HG03575 (cell line): ENCODE data around the gene CELSR1.

Source experiments
- ATAC-seq: cut with Tn5 transposase; IDR thresholded peaks from one replicate; pipeline ENCODE4 v1.9.1; 2021; ENCODE audit not compliant: unreplicated experiment, insufficient number of reproducible peaks, low FRiP score; ENCODE audit errors: extremely low read depth

CELSR1 gene

GRCh38 chr22:46366801-46367706 lies 170.4 kb downstream of the CELSR1 start:
- ATAC-seq = no peak

GRCh38 chr22:46366327-46366731 lies 171.1 kb downstream of the CELSR1 start:
- ATAC-seq = no peak

- no peak for ATAC-seq
These were observed 172.2 kb downstream of the CELSR1 start for GRCh38 chr22:46365166-46365624.

GRCh38 chr22:46364341-46365165 lies 172.9 kb downstream of the CELSR1 start:
- no peak for ATAC-seq

GRCh38 chr22:46363611-46364321 lies 173.7 kb downstream of the CELSR1 start:
- ATAC-seq = no peak

- ATAC-seq = no peak
These were observed 174.4 kb downstream of the CELSR1 start for GRCh38 chr22:46362934-46363515.

GRCh38 chr22:46362203-46362933 lies 175.1 kb downstream of the CELSR1 start:
- no peak for ATAC-seq

- ATAC-seq = no peak
These were observed 175.6 kb downstream of the CELSR1 start for GRCh38 chr22:46361826-46362202.

GRCh38 chr22:46360891-46361290 lies 176.5 kb downstream of the CELSR1 start:
- ATAC-seq = no peak

- ATAC-seq = no peak
These were observed 177.3 kb downstream of the CELSR1 start for GRCh38 chr22:46360097-46360496.

GRCh38 chr22:46359362-46359761 lies 178.1 kb downstream of the CELSR1 start:
- ATAC-seq = no peak

GRCh38 chr22:46358766-46359165 lies 178.7 kb downstream of the CELSR1 start:
- no peak for ATAC-seq

- ATAC-seq = no peak
These were observed 179.5 kb downstream of the CELSR1 start for GRCh38 chr22:46357711-46358520.

GRCh38 chr22:46356496-46357480 lies 180.6 kb downstream of the CELSR1 start:
- ATAC-seq = no peak

- ATAC-seq = no peak
These were observed 181.4 kb downstream of the CELSR1 start for GRCh38 chr22:46355996-46356471.

GRCh38 chr22:46355369-46355995 lies 181.9 kb downstream of the CELSR1 start:
- ATAC-seq = no peak
